ENCODE measurements around the gene FLYWCH2.

Gene FLYWCH2

GRCh38 chr16:2884041-2884451, 1.0 kb downstream of the FLYWCH2 start:
- DNase-seq (ENCODE audit: low read depth) = no peak
- no peak for TF ChIP-seq CTCF (IDR thresholded peaks at IDR 0.05; ENCODE audit: control insufficient read depth, extremely low read depth, insufficient read depth)
- peak overlapping the region; percentile 73 for H3K4me3 ChIP-seq (ENCODE audit: low read depth, low read length)

GRCh38 chr16:2894231-2894630, 11.2 kb downstream of the FLYWCH2 start:
- TF ChIP-seq CTCF (IDR thresholded peaks at IDR 0.05; ENCODE audit: control insufficient read depth, extremely low read depth, insufficient read depth) = no peak
- no peak overlapping the region for H3K4me3 ChIP-seq (ENCODE audit: low read depth, low read length)
- DNase-seq (ENCODE audit: low read depth) = no peak

GRCh38 chr16:2895813-2896212, 12.8 kb downstream of the FLYWCH2 start:
- no peak overlapping the region for H3K4me3 ChIP-seq (ENCODE audit: low read depth, low read length)
- no peak for TF ChIP-seq CTCF (IDR thresholded peaks at IDR 0.05; ENCODE audit: control insufficient read depth, extremely low read depth, insufficient read depth)
- DNase-seq (ENCODE audit: low read depth) = no peak

GRCh38 chr16:2896480-2897010, 13.5 kb downstream of the FLYWCH2 start:
- H3K4me3 ChIP-seq (ENCODE audit: low read depth, low read length) = no peak overlapping the region
- no peak for TF ChIP-seq CTCF (IDR thresholded peaks at IDR 0.05; ENCODE audit: control insufficient read depth, extremely low read depth, insufficient read depth)
- DNase-seq (ENCODE audit: low read depth) = no peak

GRCh38 chr16:2897110-2897509, 14.1 kb downstream of the FLYWCH2 start:
- no peak for TF ChIP-seq CTCF (IDR thresholded peaks at IDR 0.05; ENCODE audit: control insufficient read depth, extremely low read depth, insufficient read depth)
- no peak for DNase-seq (ENCODE audit: low read depth)
- H3K4me3 ChIP-seq (ENCODE audit: low read depth, low read length) = no peak overlapping the region

- no peak for DNase-seq (ENCODE audit: low read depth)
- TF ChIP-seq CTCF (IDR thresholded peaks at IDR 0.05; ENCODE audit: control insufficient read depth, extremely low read depth, insufficient read depth) = no peak
- no peak overlapping the region for H3K4me3 ChIP-seq (ENCODE audit: low read depth, low read length)
Measured at GRCh38 chr16:2898831-2899563, 16.0 kb downstream of the FLYWCH2 start.

All from LNCaP clone FGC (cell line).